NB4 (cell line): ENCODE measurements around the gene DSCAM.

ENCODE experiments used
- CTCF ChIP-seq: IDR thresholded peaks from one replicate; pipeline ENCODE4 v1.5.1; 2012; ENCODE audit warnings: low read depth, low read length
- MAX ChIP-seq: IDR thresholded peaks from 2 replicates; pipeline ENCODE4 v1.6.1; 2011; ENCODE audit warnings: low read depth, low read length
- MYC ChIP-seq: IDR thresholded peaks from 2 replicates; pipeline ENCODE4 v1.6.1; 2011; ENCODE audit warnings: low read depth, low read length
- POLR2A ChIP-seq: IDR thresholded peaks from 2 replicates; pipeline ENCODE4 v1.6.1; 2011; ENCODE audit warnings: mild to moderate bottlenecking; ENCODE audit not compliant: insufficient read length; ENCODE audit errors: extremely low read depth

- TF ChIP-seq CTCF (no peak), MAX (no peak), POLR2A (no peak), MYC (no peak)
Observed at GRCh38 chr21:40349591-40349990, 497.4 kb downstream of the DSCAM start.
